GM12872 (cell line): Measurements from ENCODE around the gene SRPK2.

Experiments used
- TF ChIP-seq, protein P1 (sequence below): IDR thresholded peaks from 3 replicates; pipeline ENCODE4 v1.5.1; 2011; ENCODE audit warnings: low read depth, mild to moderate bottlenecking, low read length, moderate library complexity; ENCODE audit not compliant: insufficient read depth

The SRPK2 gene

DNA sequence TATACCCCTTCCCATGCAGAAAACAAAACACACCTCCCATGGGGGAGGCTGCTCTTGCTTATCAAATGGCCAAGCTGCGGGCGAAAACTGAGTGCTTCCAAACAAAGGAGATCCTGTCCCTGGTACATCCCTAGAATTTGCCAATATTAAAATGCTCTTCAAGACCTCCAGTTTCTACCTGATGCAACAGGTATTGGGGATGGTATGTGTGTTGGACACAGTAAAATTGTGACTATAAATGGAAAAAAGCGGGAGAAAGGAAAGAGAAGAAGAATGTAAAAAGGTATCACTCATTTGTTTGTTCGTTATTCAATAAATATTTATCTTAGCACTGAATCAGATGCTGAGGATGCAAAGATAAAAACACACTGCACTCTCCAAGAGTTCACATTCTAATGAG is 250.8 kb downstream of the SRPK2 start:
- TF ChIP-seq, protein P1, sequence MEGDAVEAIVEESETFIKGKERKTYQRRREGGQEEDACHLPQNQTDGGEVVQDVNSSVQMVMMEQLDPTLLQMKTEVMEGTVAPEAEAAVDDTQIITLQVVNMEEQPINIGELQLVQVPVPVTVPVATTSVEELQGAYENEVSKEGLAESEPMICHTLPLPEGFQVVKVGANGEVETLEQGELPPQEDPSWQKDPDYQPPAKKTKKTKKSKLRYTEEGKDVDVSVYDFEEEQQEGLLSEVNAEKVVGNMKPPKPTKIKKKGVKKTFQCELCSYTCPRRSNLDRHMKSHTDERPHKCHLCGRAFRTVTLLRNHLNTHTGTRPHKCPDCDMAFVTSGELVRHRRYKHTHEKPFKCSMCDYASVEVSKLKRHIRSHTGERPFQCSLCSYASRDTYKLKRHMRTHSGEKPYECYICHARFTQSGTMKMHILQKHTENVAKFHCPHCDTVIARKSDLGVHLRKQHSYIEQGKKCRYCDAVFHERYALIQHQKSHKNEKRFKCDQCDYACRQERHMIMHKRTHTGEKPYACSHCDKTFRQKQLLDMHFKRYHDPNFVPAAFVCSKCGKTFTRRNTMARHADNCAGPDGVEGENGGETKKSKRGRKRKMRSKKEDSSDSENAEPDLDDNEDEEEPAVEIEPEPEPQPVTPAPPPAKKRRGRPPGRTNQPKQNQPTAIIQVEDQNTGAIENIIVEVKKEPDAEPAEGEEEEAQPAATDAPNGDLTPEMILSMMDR, result no peak

DNA sequence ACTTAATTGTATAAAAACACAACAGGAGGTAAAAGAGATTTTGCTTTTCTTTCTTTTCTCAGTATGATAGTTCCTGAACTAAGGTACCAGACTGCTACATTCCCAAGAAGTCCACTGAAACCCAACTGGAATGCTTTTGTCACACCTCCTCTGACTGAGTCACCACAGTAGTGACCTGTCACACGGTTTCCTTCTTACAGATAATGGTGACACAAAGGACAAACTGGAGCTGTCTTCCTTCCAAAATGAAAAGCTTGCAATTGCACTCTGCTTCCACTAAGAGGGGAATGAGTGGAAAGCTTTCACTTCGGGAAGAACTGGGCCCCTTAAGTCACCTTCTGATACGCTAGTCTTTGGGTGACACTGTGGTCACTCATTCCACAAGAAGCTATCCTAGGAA is 252.5 kb downstream of the SRPK2 start:
- TF ChIP-seq, protein P1, result no peak

DNA sequence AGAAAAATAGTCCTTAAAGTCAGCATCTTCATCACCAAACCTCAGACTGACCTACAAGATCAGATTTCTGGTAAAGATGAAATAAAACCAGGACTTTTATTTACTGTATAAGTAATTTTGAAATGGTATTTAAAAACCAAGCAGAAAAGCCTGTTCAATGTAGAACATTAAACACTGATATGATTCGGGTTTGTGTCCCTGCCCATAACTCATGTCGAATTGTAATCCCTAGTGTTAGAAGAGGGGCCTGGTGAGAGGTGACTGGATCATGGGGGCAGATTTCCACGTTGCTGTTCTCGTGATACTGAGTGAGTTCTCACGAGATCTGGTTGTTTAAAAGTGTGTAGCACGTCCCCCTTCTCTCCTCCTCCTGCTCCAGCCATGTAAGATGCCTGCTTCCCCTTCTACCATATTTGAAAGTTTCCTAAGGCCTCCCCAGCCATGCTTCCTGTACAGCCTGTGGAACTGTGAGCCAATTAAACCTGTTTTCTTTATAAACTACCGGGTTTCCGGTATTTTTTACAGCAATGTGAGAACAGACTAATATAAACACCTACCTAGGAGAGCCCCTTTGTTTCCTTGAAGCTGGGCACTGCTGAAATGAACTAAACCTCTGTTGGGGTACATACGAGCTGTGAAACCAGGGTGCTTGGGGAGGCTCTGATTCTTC is 254.6 kb downstream of the SRPK2 start:
- TF ChIP-seq, protein P1, result no peak

DNA sequence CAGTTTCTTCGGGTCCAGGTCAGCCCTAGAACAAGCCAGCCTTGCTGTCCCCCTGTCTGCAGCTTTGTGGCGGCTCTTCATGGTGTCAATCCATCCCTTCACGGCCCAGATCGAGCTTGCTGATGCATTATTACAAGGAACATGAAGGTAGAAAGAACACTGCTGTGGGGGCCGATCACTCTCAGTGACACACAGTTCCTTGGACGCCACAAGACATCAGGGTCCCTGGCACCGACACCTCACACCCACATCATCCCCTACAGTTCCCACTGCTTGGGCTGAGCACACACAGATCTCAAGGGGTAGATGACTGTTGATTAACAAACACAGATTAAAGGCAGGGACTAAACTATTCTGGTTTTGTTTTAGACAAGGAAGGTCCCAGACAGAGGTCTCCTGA is 255.4 kb downstream of the SRPK2 start:
- TF ChIP-seq, protein P1, result no peak

DNA sequence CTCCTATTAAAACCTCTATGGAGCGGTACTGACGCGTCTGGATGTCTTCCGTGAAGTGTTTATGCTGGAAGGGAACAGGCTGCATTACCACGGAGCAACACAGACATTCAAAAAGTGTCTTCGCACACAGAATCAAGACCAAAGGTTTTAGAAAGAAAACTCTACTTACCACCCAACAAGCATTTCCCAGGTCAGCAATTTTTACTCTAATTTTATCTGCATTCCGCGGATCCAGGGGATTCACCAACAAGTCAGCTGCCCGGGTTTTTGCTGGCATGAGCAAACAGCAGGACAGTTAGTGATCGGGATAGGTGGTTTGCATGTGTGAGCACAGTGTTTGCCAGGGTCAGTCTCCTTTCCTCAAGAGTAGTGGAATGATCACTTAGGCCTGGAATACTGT is 255.9 kb downstream of the SRPK2 start:
- TF ChIP-seq, protein P1, result no peak

DNA sequence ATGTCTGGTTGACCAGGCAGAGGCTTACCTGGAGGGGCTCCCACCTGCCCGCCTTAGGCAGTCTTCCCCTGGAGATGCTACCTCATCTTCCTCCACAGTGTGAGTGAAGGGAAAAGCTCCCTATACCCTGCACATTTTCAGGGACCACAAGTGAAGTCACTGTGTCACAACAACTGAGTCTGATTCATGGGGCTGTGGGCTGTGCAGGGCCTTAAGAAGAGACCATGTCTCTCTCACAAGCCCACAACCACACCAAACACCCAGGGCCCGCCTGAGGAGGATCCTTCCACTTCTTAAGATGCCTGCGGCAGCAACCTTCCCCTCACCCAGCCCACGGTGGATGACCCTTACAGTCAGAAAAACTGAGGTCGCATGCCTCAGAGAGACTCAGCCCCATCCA is 256.4 kb downstream of the SRPK2 start:
- TF ChIP-seq, protein P1, result no peak

DNA sequence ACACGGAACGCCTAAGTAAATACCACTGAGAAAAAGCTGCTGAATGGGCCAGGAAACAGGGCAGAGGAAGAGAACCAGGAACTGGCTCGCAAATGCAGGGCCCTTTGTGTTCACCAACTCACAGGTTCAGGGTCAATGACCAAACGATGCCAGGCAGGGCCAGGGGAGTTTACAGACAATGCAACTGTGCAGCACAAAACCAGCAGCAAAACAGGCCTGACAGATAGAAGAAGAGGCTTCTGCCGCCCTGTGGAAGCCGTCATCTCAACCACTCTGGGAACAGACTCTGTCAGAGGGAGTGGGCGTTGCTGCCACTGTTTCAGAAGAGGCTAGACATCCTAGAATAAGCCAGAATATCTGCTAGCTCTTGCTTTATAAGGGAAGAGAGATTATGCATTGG is 256.8 kb downstream of the SRPK2 start:
- TF ChIP-seq, protein P1, result no peak
